Stimulated activated CD4-positive, alpha-beta T cell treated with anti-CD3 and anti-CD28 coated beads, Interleukin-4, amount 100 ng/mL, for 4 hours (primary cell): ENCODE results near the gene LMNB1.
"Not testable (repeated sequence)": the region's sequence is repeated elsewhere in the genome, so short reads cannot be mapped to it uniquely, and the experiment has no call there.

Experiments used
- DNase-seq, 2 experiments: peaks; one replicate each; pipeline ENCODE4 v3.0.0-alpha.2; 2020

Gene LMNB1, protein sequence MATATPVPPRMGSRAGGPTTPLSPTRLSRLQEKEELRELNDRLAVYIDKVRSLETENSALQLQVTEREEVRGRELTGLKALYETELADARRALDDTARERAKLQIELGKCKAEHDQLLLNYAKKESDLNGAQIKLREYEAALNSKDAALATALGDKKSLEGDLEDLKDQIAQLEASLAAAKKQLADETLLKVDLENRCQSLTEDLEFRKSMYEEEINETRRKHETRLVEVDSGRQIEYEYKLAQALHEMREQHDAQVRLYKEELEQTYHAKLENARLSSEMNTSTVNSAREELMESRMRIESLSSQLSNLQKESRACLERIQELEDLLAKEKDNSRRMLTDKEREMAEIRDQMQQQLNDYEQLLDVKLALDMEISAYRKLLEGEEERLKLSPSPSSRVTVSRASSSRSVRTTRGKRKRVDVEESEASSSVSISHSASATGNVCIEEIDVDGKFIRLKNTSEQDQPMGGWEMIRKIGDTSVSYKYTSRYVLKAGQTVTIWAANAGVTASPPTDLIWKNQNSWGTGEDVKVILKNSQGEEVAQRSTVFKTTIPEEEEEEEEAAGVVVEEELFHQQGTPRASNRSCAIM

DNA sequence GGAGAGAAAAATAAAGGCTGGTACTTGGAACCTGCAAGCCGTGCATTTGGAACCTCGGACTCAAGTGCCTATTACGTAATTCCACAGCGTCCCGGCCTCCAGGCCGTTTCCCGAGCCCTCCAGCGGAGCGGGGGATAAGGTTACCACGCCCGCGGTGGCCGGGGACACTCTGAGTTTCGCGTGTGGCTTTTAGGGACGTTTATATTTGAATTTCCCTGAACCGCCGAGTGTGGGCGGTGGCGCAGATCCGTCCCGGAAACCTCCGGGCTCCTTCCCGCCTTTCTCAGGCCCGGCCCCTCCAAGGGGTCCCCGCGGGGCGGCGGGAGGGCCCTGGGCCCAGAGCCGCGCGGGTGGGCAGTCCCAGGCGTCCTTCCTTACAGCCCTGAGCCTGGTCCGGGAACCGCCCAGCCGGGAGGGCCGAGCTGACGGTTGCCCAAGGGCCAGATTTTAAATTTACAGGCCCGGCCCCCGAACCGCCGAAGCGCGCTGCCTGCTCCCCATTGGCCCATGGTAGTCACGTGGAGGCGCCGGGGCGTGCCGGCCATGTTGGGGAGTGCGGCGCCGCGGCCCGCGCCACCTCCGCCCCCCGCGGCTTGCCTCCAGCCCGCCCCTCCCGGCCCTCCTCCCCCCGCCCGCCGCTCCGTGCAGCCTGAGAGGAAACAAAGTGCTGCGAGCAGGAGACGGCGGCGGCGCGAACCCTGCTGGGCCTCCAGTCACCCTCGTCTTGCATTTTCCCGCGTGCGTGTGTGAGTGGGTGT, at the start of gene LMNB1:
TSS of gene LMNB1 (plus strand) at position 638 of the 758 bp plus-strand sequence. CDS start 373 bp downstream, outside the sequence.
- DNase-seq = peak; percentile 92 to 94

DNA sequence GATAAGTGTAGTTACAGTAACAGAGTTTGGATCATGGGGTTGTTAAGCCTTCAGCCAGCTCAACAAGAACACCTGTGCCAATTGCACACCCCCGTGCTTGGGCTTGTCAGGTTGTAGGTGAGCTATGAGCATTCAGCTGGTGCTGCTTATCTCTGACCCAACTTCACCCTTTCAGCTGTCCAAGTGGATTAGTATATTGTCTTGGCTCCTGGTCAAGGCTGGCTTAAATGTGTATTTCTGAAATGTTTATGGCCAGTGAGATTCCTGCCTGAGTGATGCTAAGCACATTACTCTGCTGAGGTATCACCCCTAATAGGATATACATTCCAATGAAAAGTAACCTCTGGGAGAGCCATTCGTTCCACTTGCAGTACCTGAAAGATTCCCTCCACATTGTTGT, 44.2 kb upstream of the LMNB1 start:
- DNase-seq = no peak

DNA sequence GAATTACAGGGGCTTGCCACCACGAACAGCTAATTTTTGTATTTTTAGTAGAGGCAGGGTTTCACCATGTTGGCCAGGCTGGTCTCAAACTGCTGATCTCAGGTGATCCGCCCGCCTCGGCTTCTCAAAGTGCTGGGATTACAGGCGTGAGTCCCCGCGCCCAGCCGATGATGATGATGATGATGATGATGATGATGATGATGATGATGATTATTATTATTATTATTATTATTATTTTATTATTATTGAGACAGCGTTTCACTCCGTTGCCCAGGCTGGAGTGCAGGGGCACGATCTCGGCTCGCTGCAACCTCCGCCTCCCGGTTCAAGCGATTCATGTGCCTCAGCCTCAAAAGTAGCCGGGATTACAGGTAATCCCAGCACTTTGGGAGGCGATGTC, 42.4 kb upstream of the LMNB1 start:
- DNase-seq = not testable (repeated sequence)

DNA sequence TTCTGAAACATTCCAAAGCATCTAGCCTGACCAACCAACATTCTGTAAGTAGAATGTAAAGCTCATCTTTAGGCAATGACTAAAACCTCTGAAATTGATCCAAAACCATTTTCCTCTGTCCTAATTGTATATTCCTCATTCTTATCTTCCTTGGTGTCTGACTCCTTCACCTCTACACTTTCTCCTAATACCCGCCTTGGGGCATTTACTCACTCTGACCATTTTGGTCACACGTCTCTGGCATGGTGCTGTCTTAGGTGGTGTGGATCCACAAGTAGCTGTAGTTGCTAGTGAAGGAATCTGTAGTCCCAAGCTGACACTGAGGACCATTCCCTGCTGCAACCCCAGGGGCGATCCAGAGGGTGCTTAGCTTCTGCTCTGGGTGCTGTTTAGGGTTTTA, 40.8 kb upstream of the LMNB1 start:
- no peak for DNase-seq

DNA sequence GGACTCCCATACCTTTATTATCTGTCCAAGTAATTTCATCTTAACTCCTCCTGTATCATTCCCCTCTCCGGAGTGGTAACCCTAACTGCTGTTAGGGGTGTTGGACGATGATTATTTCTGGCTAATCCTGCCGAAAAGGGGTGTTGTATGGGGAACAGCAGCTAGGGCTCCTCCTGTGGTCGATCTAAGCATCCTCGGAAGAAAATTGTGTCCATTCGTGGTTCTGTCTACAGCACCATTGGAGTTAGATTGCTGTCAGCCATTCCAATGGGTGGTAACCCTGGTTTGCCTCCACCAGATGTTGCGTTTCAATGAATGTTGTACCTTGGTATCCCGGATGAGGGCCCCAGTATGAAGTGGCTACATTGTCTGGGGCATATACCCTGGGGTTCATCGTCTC, 35.6 kb upstream of the LMNB1 start:
- DNase-seq = no peak

DNA sequence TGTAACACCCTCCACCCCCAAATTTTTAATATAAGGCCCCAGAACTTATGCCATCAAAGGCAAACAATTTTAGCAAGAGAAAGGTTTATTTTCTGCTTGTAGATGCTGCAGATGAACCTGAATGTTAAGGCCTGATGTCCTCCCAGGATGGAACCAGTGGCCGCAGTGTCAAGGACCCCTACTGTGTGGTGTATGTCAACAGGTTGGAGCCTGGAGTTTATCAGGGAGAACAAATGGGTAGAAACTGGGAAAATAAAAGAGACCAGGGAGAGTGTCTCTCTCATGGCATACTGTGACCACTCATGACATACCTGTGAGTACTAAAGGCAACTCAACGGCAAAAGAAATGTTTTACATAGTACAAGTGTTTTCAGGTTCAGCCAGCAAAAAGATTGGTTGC, 34.5 kb upstream of the LMNB1 start:
- no peak for DNase-seq

DNA sequence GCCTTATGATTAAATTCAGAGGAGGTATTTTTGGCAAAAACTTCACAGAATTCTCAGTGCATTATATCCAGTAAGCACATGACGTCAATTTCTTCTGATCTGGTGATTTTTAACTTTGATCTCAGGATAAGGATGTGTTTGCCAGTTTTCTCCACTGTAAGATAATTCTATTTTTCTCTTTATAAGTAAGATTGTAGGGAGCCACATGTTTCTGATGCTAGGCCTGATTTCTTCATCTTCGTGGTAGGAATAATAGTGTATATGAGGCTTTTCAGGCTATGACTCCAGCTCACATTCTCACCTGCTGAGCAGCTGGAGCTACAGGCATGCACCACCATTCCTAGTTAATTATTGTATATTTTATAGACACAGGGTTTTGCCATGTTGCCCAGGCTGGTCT, 32.1 kb upstream of the LMNB1 start:
- DNase-seq = no peak

DNA sequence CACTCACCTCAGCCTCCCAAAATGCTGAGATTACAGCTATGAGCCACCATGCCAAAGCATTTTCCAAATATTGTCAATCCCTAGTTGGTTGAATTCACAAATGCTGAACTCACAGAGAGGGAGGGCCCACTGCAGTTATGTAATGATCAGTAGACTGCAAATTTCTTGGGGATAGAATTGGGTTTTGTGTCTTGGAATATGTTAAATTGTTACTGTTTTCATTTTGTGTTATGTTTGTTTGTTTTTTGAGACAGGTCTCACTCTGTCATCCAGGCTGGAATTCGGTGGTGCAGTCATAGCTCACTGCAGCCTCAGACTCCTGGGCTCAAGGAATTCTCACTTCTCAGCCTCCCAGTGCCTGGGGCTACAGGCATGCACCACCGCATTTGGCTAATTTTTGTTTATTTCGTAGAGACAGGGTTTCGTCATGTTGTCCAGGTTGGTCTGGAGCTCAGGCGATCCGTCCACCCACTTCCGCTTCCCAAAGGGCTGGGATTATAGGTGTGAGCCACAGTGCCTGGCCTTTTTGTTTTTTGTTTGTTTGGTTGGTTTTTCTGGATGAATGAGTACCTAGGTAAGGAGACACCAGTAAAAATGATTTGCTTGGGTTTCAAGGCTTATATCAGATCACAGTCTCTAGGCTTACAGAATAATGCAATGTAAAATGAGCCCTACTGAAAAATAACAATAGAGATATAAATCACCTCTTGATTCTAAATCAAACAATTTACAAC, 31.5 kb upstream of the LMNB1 start:
- DNase-seq = no peak

DNA sequence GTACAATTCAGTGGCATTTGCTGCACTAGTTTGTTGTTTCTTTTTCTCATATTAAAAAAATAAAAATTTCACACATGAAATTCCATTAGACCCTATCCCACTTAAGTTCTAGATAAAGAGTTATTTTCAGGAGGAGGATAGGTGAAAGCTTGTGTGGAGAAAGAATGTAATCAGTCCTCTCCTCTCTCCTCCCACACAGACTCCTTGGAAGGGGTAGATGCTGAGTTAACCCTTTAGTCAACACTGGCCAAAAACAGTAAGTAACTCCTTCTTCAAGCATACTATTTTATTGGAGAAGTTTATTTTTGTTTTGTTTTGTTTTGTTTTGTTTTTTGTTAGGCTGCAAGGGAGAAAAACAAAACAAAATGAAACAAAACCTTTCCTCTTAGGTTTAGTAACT, 30.6 kb upstream of the LMNB1 start:
- no peak for DNase-seq

DNA sequence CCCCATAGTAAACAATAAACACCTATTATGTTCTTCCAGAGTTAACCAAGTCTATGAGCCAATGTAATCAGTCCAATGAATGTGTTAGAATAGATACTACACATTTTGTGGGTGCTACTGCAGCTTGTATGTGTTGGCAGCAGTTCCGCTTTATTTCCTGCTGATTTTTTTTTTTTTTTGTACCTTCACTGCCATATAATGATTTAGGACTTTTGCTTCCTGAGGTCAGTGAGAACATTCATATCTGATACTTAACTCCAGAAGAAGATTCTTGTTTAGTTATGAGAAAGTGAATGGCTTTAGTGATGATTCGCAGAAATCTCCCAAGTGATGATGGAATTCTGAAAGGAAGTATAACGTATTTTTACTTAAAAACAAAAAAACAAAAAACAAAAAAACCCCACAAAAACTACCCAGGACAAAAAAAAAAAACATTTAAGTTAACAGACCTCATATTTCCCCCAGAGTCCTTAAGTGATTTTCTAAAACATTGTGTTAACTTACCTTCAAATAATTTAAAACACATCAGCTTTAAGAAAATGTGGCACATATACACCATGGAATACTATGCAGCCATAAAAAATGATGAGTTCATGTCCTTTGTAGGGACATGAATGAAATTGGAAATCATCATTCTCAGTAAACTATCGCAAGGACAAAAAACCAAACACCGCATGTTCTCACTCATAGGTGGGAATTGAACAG, 24.7 kb upstream of the LMNB1 start:
- DNase-seq = no peak

DNA sequence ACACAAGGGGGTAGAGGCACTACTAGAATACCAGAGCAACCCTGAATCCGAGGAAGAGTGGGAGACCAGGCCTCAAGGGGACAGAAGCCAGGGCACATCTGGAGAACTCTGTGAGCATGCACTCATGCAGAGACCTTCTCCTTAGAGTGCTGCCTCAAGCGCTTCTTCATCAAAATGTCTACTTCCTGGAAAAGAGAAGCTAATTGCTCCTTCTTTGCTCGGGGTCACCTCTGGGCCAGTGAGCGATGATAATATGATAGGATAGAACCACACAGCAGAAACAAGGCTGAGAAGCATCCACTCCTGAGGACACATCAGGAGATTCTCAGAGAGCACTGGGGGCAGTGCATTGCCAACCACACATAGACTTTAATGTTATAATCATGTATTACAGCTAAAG, 23.7 kb upstream of the LMNB1 start:
- DNase-seq = no peak

DNA sequence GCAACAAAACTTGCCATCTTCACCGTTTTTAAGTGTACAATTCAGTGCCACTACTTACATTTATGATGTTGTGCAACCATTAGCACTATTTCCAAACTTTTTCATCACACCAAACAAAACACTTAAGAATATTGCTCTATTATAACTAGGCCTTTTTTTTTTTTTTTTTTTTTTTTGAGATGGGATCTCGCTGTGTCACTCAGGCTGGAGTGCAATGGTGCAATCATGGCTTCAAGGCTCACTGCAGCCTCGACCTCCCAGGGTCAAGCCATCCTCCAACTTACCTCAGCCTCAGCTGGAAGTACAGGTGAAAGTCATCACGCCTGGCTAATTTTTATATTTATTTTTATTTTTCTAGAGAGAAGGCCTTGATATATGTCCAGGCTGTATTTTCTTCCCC, 22.3 kb upstream of the LMNB1 start:
- no peak for DNase-seq

DNA sequence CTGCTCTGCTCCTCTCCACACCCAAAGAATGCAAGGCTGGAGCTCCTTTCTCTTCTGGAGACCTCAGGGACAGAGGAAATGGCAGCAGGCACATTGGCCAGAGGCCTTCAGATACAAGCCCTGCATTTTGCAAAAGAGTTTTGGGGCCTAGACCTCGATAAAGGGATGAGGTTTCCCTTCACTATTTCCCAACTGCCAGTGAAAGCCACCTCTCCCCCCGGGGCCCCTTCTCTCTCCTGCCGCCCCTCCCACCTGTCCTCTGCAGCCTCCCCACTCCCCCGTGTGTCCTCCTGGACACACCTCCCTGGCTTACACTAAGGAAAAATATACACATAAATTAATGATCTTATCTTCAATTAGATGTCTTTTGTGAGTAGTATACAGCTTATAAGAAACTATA, 21.3 kb upstream of the LMNB1 start:
- DNase-seq = no peak

DNA sequence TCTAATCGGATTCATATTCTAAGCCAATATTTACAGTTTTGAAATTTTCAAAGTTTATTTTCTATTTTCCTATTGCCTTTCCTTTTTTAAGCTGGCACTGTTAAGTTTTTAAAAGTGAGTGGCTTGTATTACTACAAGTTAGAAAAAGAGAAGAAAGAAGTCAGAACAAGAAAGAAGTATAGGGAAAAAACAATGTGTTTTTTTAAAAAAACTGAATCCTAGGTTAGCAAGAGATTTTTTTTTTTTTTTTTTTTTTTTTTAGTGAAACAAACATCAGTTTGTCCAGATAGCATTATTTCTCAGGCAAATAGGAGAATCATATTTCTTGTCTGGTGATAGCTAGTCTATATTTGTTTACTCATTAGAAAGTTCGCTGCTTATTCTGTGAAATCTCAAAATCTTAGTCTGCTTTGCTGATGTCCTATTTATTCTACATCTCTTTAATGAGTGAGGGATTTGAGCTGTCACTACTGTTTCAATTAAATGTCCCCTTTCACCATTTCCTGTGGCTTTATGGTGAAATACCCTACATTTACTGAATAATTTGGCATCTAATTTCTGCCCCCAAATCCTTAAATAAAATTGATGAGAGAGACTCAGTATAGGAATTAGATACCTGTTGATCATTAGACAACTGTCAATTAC, 19.1 kb upstream of the LMNB1 start:
- no peak for DNase-seq

DNA sequence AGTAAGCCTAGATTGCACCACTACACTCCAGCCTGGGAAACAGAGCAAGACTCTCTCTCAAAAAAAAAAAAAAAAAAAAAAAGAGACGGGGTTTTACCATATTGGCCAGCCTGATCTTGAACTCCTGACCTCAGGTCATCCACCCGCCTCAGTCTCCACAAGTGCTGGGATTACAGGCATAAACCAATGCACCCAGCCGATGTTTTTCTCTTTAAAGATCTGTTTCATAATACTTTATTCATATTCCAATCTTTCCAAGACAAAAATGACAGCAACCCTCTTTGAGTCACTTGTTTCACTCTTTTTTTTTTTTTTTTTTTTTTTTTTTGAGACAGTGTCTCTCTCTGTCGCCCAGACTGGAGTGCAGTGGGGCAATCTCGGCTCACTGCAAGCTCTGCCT, 13.6 kb upstream of the LMNB1 start:
- DNase-seq = no peak

DNA sequence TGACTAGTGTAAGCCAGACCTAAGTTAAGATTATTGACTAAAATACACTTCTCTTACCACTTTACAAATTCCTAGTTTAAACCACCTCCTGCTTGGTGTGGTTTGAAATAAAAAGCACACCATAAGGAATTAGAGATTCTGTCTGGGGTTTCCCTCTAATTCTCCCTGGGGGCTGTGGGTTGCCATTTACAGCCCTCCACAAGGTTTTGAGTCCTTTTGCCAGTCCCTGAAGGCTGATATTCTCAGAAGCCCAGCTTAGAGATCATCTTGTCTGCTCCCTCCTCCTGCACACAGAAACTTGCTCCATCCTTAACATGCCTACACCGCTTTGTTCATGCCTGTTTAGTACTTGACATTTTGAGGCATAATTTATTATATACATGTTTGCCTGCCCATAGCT, 7.2 kb upstream of the LMNB1 start:
- no peak for DNase-seq

DNA sequence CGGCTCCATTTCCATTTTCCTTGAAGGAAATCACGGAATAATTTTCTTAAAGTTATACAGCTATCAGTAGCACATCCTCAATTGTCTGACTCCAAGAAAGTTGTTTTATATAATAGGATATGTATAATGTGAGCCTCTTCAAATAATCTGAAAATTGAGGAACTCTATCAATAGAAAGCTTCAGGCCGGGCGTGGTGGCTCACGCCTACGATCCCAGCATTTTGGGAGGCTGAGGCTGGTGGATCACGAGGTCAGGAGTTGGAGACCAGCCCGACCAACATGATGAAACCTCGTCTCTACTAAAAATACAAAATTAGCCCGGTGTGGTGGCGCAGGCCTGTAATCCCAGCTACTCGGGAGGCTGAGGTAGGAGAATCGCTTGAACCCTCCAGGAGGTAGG, 3.4 kb upstream of the LMNB1 start:
- not testable (repeated sequence) for DNase-seq

DNA sequence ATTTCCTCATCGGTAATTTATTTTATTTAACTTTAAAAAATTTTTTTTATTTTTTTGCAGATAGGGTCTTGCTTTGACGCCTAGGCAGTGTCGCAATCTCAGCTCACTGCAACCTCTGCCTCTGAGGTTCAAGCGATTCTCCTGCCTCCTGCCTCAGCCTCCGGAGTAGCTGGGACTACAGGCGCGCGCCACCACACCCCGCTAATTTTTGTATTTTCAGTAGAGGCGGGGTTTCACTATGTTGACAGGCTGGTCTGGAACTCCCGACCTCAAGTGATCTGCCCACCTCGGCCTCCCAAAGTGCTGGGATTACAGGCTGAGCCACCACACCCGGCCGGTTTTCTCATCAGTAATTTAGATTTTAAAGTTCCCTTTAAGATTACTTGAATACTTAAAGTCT, 2.3 kb upstream of the LMNB1 start:
- DNase-seq = not testable (repeated sequence)

DNA sequence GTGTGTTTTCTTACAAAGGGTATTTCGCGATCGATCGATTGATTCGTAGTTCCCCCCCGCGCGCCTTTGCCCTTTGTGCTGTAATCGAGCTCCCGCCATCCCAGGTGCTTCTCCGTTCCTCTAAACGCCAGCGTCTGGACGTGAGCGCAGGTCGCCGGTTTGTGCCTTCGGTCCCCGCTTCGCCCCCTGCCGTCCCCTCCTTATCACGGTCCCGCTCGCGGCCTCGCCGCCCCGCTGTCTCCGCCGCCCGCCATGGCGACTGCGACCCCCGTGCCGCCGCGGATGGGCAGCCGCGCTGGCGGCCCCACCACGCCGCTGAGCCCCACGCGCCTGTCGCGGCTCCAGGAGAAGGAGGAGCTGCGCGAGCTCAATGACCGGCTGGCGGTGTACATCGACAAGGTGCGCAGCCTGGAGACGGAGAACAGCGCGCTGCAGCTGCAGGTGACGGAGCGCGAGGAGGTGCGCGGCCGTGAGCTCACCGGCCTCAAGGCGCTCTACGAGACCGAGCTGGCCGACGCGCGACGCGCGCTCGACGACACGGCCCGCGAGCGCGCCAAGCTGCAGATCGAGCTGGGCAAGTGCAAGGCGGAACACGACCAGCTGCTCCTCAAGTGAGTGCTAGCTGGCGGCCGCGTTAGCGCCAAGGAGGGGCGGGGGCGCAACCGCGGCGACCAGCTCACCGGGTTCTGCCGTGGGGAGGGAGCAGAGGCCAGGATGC, 480 bp downstream of the LMNB1 start:
- DNase-seq = peak; percentile 47 to 50

DNA sequence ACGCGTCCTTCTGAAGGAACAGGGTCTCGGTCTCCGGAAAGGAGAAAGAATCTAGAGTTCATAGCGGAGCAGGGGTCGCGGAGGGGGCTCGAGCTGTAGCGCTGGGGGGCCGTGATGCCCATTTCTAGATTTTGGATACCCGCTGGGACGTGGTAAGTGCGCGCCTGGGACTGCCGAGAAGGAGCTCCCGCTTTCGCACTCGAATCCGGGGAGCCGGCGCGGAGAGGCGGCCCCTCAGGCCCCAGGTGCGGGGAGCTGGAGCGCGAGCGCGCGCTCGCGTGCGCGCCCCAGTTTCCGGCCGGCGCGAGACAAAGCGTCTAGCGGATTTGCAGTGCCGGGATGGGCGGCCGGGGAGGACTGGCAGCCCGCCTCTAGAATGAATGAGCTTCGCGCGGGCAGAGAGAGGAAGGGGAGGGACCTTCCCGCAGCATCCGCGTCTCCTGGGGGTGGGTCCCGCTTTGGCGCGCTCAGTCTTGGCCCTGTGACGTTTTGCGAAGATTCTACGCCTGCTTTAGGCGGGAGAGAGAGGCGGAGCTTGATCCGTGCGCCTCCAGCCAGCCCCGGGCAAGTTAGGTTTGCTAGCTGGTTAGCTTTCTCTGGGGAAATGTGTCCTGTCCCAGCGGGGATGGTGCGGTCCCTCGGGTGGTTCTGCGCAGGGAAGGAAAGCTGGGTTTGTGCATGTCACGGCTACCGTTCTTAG, 1.2 kb downstream of the LMNB1 start:
- peak; percentile 88 to 93 for DNase-seq
